ENCODE data around the gene PLXNB3. TPM values are rescaled to one million over a fixed set of nuclear protein-coding genes. Genes with fewer than 3 reads are reported as not detected.

The PLXNB3 gene
- total RNA-seq, 1 donor from 2014 or later: 4.3 TPM

DNA sequence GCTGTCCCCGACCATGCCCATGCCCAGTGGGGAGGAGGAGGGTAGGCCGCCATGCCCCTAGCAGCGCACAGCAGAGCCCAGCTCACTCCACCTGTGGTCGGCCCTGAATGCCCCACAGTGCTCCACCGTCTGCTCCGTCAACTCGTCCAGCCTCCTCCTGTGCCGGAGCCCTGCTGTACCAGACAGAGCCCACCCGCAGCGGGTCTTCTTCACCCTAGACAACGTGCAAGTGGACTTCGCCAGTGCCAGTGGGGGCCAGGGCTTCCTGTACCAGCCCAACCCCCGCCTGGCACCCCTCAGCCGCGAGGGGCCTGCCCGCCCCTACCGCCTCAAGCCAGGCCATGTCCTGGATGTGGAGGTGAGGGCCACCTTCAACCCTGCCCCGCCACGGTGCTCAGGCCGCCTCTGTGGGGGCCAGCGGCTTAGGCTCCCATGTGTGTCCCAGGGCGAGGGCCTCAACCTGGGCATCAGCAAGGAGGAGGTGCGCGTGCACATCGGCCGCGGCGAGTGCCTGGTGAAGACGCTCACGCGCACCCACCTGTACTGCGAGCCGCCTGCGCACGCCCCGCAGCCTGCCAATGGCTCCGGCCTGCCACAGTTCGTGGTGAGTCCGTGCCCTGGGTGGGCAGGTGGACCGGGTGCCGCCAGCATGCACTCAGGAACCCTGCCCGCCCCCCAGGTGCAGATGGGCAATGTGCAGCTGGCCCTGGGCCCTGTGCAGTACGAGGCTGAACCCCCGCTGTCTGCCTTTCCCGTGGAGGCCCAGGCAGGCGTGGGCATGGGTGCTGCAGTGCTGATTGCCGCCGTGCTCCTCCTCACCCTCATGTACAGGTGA is 9.9 kb downstream of the PLXNB3 start:
- TF ChIP-seq, protein P1, sequence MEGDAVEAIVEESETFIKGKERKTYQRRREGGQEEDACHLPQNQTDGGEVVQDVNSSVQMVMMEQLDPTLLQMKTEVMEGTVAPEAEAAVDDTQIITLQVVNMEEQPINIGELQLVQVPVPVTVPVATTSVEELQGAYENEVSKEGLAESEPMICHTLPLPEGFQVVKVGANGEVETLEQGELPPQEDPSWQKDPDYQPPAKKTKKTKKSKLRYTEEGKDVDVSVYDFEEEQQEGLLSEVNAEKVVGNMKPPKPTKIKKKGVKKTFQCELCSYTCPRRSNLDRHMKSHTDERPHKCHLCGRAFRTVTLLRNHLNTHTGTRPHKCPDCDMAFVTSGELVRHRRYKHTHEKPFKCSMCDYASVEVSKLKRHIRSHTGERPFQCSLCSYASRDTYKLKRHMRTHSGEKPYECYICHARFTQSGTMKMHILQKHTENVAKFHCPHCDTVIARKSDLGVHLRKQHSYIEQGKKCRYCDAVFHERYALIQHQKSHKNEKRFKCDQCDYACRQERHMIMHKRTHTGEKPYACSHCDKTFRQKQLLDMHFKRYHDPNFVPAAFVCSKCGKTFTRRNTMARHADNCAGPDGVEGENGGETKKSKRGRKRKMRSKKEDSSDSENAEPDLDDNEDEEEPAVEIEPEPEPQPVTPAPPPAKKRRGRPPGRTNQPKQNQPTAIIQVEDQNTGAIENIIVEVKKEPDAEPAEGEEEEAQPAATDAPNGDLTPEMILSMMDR (IDR thresholded peaks at IDR 0.05; ENCODE audit: unreplicated experiment): no peak
- H3K4me3 Mint-ChIP-seq: no peak overlapping the region
- H3K4me1 Mint-ChIP-seq: no peaks in the 10 kb centered on the region
- no peaks in the 10 kb centered on the region for H3K36me3 Mint-ChIP-seq
- no peaks in the 10 kb centered on the region for H3K9me3 Mint-ChIP-seq
- no peak for DNase-seq (ENCODE audit: low spot score in 2 of 2, unreplicated experiment in 2 of 2)
- no peaks in the 10 kb centered on the region for H3K27me3 Mint-ChIP-seq (ENCODE audit: low read depth)
- H3K27ac Mint-ChIP-seq: no peak overlapping the region

DNA sequence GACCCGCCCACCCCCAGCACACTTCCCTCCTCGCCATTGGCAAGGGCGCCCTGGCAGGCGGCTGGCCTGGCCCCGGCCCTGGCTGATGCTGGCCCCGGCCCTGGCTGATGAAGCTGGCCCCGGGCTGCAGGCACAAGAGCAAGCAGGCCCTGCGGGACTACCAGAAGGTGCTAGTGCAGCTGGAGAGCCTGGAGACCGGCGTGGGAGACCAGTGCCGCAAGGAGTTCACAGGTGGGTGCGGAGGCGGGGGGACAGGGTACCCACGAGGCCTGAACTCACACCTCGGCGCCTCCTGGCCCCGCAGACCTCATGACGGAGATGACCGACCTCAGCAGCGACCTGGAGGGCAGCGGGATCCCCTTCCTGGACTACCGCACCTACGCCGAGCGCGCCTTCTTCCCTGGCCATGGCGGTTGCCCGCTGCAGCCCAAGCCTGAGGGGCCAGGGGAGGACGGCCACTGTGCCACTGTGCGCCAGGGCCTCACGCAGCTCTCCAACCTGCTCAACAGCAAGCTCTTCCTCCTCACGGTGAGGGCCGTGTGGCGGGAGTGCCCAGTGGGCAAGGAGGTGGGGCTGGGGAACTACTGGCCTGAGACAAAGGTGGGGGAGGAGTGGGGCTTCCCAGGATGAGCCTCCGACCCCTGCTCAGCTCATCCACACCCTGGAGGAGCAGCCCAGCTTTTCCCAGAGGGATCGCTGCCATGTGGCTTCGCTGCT is 10.7 kb downstream of the PLXNB3 start:
- TF ChIP-seq, protein P1 (IDR thresholded peaks at IDR 0.05; ENCODE audit: unreplicated experiment): no peak
- Mint-ChIP-seq H3K36me3 (no peaks in the 10 kb centered on the region), H3K27ac (no peak overlapping the region), H3K27me3 (ENCODE audit: low read depth) (no peaks in the 10 kb centered on the region), H3K4me1 (no peaks in the 10 kb centered on the region), H3K9me3 (no peaks in the 10 kb centered on the region), H3K4me3 (no peak overlapping the region)
- DNase-seq (ENCODE audit: low spot score in 2 of 2, unreplicated experiment in 2 of 2): no peak

DNA sequence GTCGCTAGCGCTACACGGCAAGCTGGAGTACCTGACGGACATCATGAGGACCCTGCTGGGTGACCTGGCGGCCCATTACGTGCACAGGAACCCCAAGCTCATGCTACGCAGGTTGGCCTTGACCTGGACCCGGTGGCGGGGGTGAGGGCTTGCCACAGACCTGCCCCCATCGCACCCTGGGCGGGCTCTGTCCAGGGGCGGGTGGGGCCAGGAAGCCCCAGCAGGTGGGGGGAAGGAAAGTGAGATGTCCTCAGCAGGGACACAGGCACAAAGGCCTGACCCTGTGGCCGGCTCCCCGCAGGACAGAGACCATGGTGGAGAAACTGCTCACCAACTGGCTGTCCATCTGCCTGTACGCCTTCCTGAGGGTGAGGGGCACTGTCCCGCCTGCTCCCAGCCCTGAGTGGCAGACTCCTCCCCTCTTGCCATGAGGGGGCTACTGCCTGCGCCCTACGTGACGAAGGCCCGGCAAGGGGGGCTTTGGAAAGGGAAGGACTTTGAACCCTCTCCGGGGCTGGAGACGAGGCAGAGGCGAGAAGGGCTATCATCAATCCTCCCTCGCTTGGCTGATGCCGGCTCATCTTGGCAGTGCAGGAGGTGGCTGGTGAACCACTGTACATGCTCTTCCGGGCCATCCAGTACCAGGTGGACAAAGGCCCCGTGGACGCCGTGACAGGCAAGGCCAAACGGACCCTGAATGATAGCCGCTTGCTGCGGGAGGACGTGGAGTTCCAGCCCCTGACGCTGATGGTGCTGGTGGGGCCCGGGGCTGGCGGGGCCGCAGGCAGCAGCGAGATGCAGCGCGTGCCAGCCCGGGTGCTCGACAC is 11.5 kb downstream of the PLXNB3 start:
- H3K36me3 Mint-ChIP-seq: no peaks in the 10 kb centered on the region
- DNase-seq (ENCODE audit: low spot score in 2 of 2, unreplicated experiment in 2 of 2): no peak
- H3K27me3 Mint-ChIP-seq (ENCODE audit: low read depth): no peaks in the 10 kb centered on the region
- H3K4me3 Mint-ChIP-seq: no peak overlapping the region
- H3K9me3 Mint-ChIP-seq: no peaks in the 10 kb centered on the region
- no peaks in the 10 kb centered on the region for H3K4me1 Mint-ChIP-seq
- TF ChIP-seq, protein P1 (IDR thresholded peaks at IDR 0.05; ENCODE audit: unreplicated experiment): no peak
- no peak overlapping the region for H3K27ac Mint-ChIP-seq

DNA sequence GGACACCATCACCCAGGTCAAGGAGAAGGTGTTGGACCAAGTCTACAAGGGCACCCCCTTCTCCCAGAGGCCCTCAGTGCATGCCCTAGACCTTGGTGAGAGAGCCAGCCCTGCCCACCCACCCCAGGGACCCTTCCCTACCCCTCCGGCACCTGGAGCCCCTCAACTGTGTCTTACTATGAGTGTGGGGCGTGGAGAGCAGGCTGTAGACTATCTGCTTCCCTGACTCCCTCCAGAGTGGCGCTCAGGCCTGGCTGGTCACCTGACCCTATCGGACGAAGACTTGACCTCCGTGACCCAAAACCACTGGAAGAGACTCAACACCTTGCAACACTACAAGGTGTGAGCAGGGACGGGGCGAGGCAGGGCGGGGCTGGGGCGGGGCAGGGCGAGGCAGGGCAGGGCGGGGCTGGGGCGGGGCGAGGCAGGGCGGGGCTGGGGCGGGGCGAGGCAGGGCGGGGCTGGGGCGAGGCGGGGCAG is 12.1 kb downstream of the PLXNB3 start:
- Mint-ChIP-seq H3K4me1 (no peaks in the 10 kb centered on the region), H3K9me3 (no peaks in the 10 kb centered on the region), H3K36me3 (no peaks in the 10 kb centered on the region), H3K27me3 (ENCODE audit: low read depth) (no peaks in the 10 kb centered on the region), H3K4me3 (no peak overlapping the region), H3K27ac (no peak overlapping the region)
- DNase-seq (ENCODE audit: low spot score in 2 of 2, unreplicated experiment in 2 of 2): no peak
- TF ChIP-seq, protein P1 (IDR thresholded peaks at IDR 0.05; ENCODE audit: unreplicated experiment): no peak

DNA sequence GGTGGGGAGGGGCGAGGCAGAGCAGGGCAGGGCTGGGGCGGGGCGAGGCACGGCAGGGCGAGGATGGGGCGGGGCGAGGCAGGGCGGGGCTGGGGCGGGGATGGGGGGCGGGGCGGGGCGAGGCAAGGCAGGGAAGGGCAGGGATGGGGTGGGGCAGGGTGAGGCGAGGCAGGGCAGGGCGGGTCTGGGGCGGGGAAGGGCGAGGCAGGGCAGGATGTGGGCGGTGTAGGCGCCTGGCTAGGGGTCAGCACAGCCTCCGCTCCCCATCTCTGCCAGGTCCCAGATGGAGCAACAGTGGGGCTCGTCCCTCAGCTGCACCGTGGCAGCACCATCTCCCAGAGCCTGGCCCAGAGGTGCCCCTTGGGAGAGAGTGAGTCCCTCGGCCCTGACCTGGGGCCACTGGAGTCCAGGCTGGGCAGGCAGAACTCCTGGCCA is 12.6 kb downstream of the PLXNB3 start:
- no peaks in the 10 kb centered on the region for H3K36me3 Mint-ChIP-seq
- H3K27ac Mint-ChIP-seq: no peak overlapping the region
- no peaks in the 10 kb centered on the region for H3K27me3 Mint-ChIP-seq (ENCODE audit: low read depth)
- H3K4me1 Mint-ChIP-seq: no peaks in the 10 kb centered on the region
- no peaks in the 10 kb centered on the region for H3K9me3 Mint-ChIP-seq
- no peak for DNase-seq (ENCODE audit: low spot score in 2 of 2, unreplicated experiment in 2 of 2)
- H3K4me3 Mint-ChIP-seq: no peak overlapping the region
- TF ChIP-seq, protein P1 (IDR thresholded peaks at IDR 0.05; ENCODE audit: unreplicated experiment): no peak
